K562 (cell line): ENCODE results near the gene PRDM2. TPM values are rescaled to one million over a fixed set of nuclear protein-coding genes. Genes with fewer than 3 reads are reported as not detected.

Experiments
- ATAC-seq: fragments of 200-7000 bp; cut with Tn5 transposase; 3 replicates; pipeline ENCODE4 v1.9.1; 2020; ENCODE audit warnings: moderate library complexity
- BruUV-seq: library from RNA; stranded (reverse); fragments of 400-500 nt; replicated peaks from 2 replicates; lab custom pipeline; 2021; lab: Mats Ljungman, UMichigan
- CTCF ChIA-PET: fragments of 300-600 bp; formaldehyde crosslinking; extraction: SDS; loops from one replicate; lab custom pipeline; 2021; ENCODE audit warnings: low intra/inter-chr PET ratio; lab: Yijun Ruan, JAX
- POLR2A ChIA-PET: fragments of 300-600, 350-650 bp; sonication (Branson Sonifier 250); formaldehyde crosslinking; extraction: SDS; loops from one replicate; lab custom pipeline; 2021; ENCODE audit warnings: antibody characterized with exemption, inconsistent platforms; lab: Yijun Ruan, JAX
- DNase-seq, 4 experiments: peaks; one replicate each; pipeline versions ENCODE4 v3.0.0 to v3.0.0-alpha.2; 2011 to 2018; ENCODE audit warnings: low spot score in 3 of 4, mixed read lengths in 3 of 4; ENCODE audit errors: extremely low read depth in 1 of 4
- FAIRE-seq: peaks from 2 replicates; lab custom pipeline; 2011; peaks lifted over from hg19 to GRCh38; lab: Jason Lieb, UNC
- H2AFZ ChIP-seq: 2 replicates; pipeline ENCODE4 v1.6.0; 2011; ENCODE audit warnings: low read depth, low read length, control low read depth, inconsistent platforms
- H3K27ac ChIP-seq: fragments of 200-600 bp; 3 replicates; pipeline ENCODE4 v1.8.0; 2011; ENCODE audit warnings: low read depth, mild to moderate bottlenecking, control low read depth, inconsistent platforms, low read length, moderate library complexity, mixed read lengths; ENCODE audit errors: extremely low read depth
- H3K27me3 ChIP-seq, 2 experiments: fragments of 300-600 bp in 1 of 2; 2 replicates in 1 of 2; 3 replicates in 1 of 2; pipeline versions ENCODE4 v1.6.0 to v1.8.0; 2011; ENCODE audit warnings: inconsistent platforms in 2 of 2, low read length in 2 of 2, mild to moderate bottlenecking in 1 of 2, mixed read lengths in 1 of 2, moderate library complexity in 1 of 2; ENCODE audit not compliant: control insufficient read depth in 2 of 2, insufficient read depth in 2 of 2
- H3K36me3 ChIP-seq: fragments of 300-600 bp; 3 replicates; pipeline ENCODE4 v1.8.0; 2011; ENCODE audit warnings: mild to moderate bottlenecking, low read length, inconsistent platforms; ENCODE audit not compliant: control insufficient read depth, insufficient read depth
- H3K4me1 ChIP-seq, 2 experiments: fragments of 200-600 bp in 1 of 2; replicated peaks in 1 of 2; 2 replicates in 1 of 2; 3 replicates in 1 of 2; pipeline versions ENCODE4 v1.5.1 to v1.8.0; 2011; ENCODE audit warnings: inconsistent platforms in 2 of 2, low read length in 2 of 2, mild to moderate bottlenecking in 1 of 2, mixed read lengths in 1 of 2, moderate library complexity in 1 of 2; ENCODE audit not compliant: control insufficient read depth in 2 of 2, insufficient read depth in 2 of 2
- H3K4me2 ChIP-seq: 2 replicates; pipeline ENCODE4 v1.6.1; 2011; ENCODE audit warnings: low read length, control low read depth, inconsistent platforms, mixed read lengths; ENCODE audit not compliant: insufficient read depth
- H3K4me3 ChIP-seq: fragments of 200-600 bp; sonication (generic), shearing (Covaris generic); 2 replicates; pipeline ENCODE4 v1.5.1; 2016; ENCODE audit warnings: control low read depth, inconsistent platforms
- H3K79me2 ChIP-seq: fragments of 200-600 bp; 3 replicates; pipeline ENCODE4 v1.8.0; 2011; ENCODE audit warnings: low read length, inconsistent platforms; ENCODE audit not compliant: control insufficient read depth, insufficient read depth
- H3K9ac ChIP-seq, 2 experiments: 2 replicates each; pipeline versions ENCODE4 v1.6.0 to v1.6.1; 2011; ENCODE audit warnings: low read depth in 2 of 2, low read length in 2 of 2, control low read depth in 1 of 2, inconsistent platforms in 1 of 2, mild to moderate bottlenecking in 1 of 2, mixed read lengths in 1 of 2; ENCODE audit not compliant: insufficient read depth in 1 of 2
- H3K9me1 ChIP-seq: one replicate; pipeline ENCODE4 v1.6.0; 2011; ENCODE audit warnings: inconsistent platforms, mild to moderate bottlenecking, low read length, moderate library complexity; ENCODE audit not compliant: control insufficient read depth, insufficient read depth
- H3K9me3 ChIP-seq: replicated peaks from 2 replicates; pipeline ENCODE4 v1.5.1; 2011; ENCODE audit warnings: low read depth, low read length, inconsistent platforms; ENCODE audit not compliant: control insufficient read depth, insufficient read depth
- H4K20me1 ChIP-seq: replicated peaks from 2 replicates; pipeline ENCODE4 v1.6.1; 2011; ENCODE audit warnings: low read length, inconsistent platforms, mixed read lengths; ENCODE audit not compliant: control insufficient read depth, insufficient read depth
- BRF1 ChIP-seq: IDR thresholded peaks from 3 replicates; pipeline ENCODE4 v1.6.1; 2011; ENCODE audit warnings: borderline replicate concordance, mild to moderate bottlenecking; ENCODE audit not compliant: insufficient read length; ENCODE audit errors: extremely low read depth
- GTF2F1 ChIP-seq: IDR thresholded peaks from 2 replicates; pipeline ENCODE4 v1.6.1; 2011; ENCODE audit warnings: low read depth, low read length, improper control_type of control experiment
- HDAC8 ChIP-seq: fragments of 450-650 bp; IDR thresholded peaks from 2 replicates; pipeline ENCODE4 v1.6.1; 2016; ENCODE audit warnings: mild to moderate bottlenecking, missing genetic modification characterization, moderate library complexity, missing compliant biosample characterization
- IFI16 ChIP-seq: fragments of 250-450 bp; sonication (Bioruptor Pico); IDR thresholded peaks from 2 replicates; pipeline ENCODE4 v2.1.2; 2022; ENCODE audit warnings: mild to moderate bottlenecking, inconsistent platforms
- IRF2 ChIP-seq: sonication (generic); formaldehyde crosslinking; IDR thresholded peaks from 2 replicates; pipeline ENCODE4 v1.8.1; 2022; ENCODE audit warnings: mild to moderate bottlenecking, missing genetic modification reagents
- RBBP5 ChIP-seq: fragments of 200-600 bp; sonication (generic); IDR thresholded peaks from 2 replicates; pipeline ENCODE4 v1.6.1; 2012; ENCODE audit warnings: borderline replicate concordance, mild to moderate bottlenecking, low read length, control low read depth, inconsistent platforms; ENCODE audit not compliant: insufficient read depth, poor library complexity, severe bottlenecking
- SIX5 ChIP-seq, 2 experiments: IDR thresholded peaks; 2 replicates each; pipeline ENCODE4 v1.6.1; 2011; ENCODE audit warnings: low read length in 2 of 2, borderline replicate concordance in 1 of 2, low read depth in 1 of 2, mild to moderate bottlenecking in 1 of 2, moderate library complexity in 1 of 2; ENCODE audit not compliant: insufficient read depth in 1 of 2
- SREBF2 ChIP-seq: sonication (generic); formaldehyde crosslinking; IDR thresholded peaks from 2 replicates; pipeline ENCODE4 v1.4.0; 2020; ENCODE audit warnings: mild to moderate bottlenecking, missing genetic modification reagents
- TAF7 ChIP-seq: fragments of 450-650 bp; IDR thresholded peaks from 2 replicates; pipeline ENCODE4 v1.6.1; 2016; ENCODE audit warnings: missing genetic modification characterization, missing compliant biosample characterization
- TAL1 ChIP-seq: fragments of 450-650 bp; IDR thresholded peaks from 2 replicates; pipeline ENCODE4 v1.6.1; 2016; ENCODE audit warnings: mild to moderate bottlenecking
- ZBTB8A ChIP-seq: fragments of 450-650 bp; IDR thresholded peaks from 2 replicates; pipeline ENCODE4 v1.6.1; 2018; ENCODE audit warnings: mild to moderate bottlenecking, moderate library complexity; ENCODE audit not compliant: partially characterized antibody
- ZNF165 ChIP-seq: fragments of 250-450 bp; sonication (Bioruptor Pico); IDR thresholded peaks from 2 replicates; pipeline ENCODE4 v1.4.0; 2020; ENCODE audit warnings: borderline replicate concordance
- ZNF707 ChIP-seq: fragments of 250-450 bp; sonication (Bioruptor Pico); conservative IDR thresholded peaks from 2 replicates; pipeline ENCODE4 v1.8.0; 2022; ENCODE audit warnings: inconsistent platforms, mild to moderate bottlenecking, moderate library complexity
- ZSCAN32 ChIP-seq: fragments of 450-650 bp; formaldehyde crosslinking; IDR thresholded peaks from 2 replicates; pipeline ENCODE4 v1.4.0; 2020; ENCODE audit warnings: mild to moderate bottlenecking, moderate library complexity
- WGBS: fragments of 100-300 bp; shearing (Covaris generic); methylation state at CpG from one replicate; pipeline ENCODE4 v1.1.6; 2016; ENCODE audit warnings: low coverage, mixed read lengths; ENCODE audit not compliant: insufficient coverage; ENCODE audit errors: missing lambda C conversion rate; 5-methylcytosine and 5-hydroxymethylcytosine counted together
- in situ Hi-C: fragments of 300-500 bp; cut with MboI; formaldehyde crosslinking; loops from 4 replicates; pipeline ENCODE4 v1.15.0; 2018; ENCODE audit warnings: inconsistent platforms, mixed read lengths
- intact Hi-C: fragments of 100-400 bp; cut with micrococcal nuclease; formaldehyde crosslinking; loops from 2 replicates; pipeline ENCODE4 v1.14.2; 2022
- polyA plus RNA-seq, 8 experiments: library from polyadenylated mRNA; depleted of rRNA in 4 of 8; stranded (reverse) in 5 of 8; unstranded in 3 of 8; fragments of >200 nt; fragmentation: Nextera tagmentation in 2 of 8; fragmentation: Illumina TruSeq in 1 of 8; extraction: Ambion mirVana in 2 of 8; extraction: Trizol in 1 of 8; gene quantifications; 2 replicates each; pipeline versions ENCODE4 v1.2.1 to v1.2.3, GENCODE V29; 2011 to 2014; ENCODE audit warnings: inconsistent platforms in 1 of 8, missing spikeins in 1 of 8
- total RNA-seq, 7 experiments: library from RNA; depleted of rRNA in 6 of 7; stranded (reverse); fragments of >200 nt in 6 of 7; fragmentation: Illumina TruSeq in 2 of 7; extraction: Trizol in 2 of 7; gene quantifications; 2 replicates each; pipeline versions ENCODE4 v1.2.1 to v1.2.3, GENCODE V29; 2011 to 2021; ENCODE audit warnings: low replicate concordance in 1 of 7
- TF ChIP-seq, protein P1 (sequence below): fragments of 450-650 bp; formaldehyde crosslinking; IDR thresholded peaks from 2 replicates; pipeline ENCODE4 v1.4.0; 2020; ENCODE audit warnings: mild to moderate bottlenecking, moderate library complexity

PRDM2 gene
- total and polyA plus RNA-seq, 9 of the 15 experiments (the other 6 are each of a cell fraction or from before 2014, with no cell fraction given), result 5.4 to 27.6 (median 12.5) TPM

DNA sequence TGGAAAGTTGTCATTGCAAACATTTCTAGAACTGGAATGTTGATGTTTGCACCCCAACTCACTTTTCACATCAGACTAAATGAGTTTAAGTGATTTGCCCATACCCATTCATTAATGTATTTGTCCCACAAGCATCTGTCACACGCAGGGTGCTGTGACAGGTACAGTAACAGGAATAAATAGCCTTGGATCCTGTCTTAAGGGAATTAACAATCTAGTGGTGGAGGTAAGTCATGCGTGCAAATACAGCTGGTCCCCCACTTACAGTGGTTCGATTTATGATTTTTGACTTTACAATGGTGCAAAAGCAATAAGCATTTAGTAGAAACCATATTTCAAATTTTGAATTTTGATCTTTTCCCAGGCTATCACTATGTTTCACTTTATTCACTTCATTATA, 17.5 kb upstream of the PRDM2 start:
- ChIA-PET POLR2A (no interaction called here), CTCF (no interaction called here)
- Histone ChIP-seq H3K4me2 (no peak overlapping the region), H3K79me2 (no peaks in the 10 kb centered on the region), H3K4me3 (no peak overlapping the region), H3K9me3 (no peaks in the 10 kb centered on the region), H3K9me1 (no peaks in the 10 kb centered on the region), H3K9ac (no peak overlapping the region), H3K27me3 (peaks cover 0 to 4% of the 10 kb centered on the region in 2 experiments; a peak in 4 of 5 replicates), H2AFZ (no peak overlapping the region), H3K27ac (no peak overlapping the region), H3K4me1 (no peaks in the 10 kb centered on the region), H4K20me1 (no peaks in the 10 kb centered on the region), H3K36me3 (no peaks in the 10 kb centered on the region)
- FAIRE-seq (no peak), ATAC-seq (no peak), DNase-seq (no peak)
- 1% methylated on average over 3 of the region's 3 CpGs for WGBS
- in situ Hi-C loops (no loop called here), intact Hi-C loops (no loop called here)
- no TSS peak for BruUV-seq
- TF ChIP-seq GTF2F1, result no peak
- no peak for TF ChIP-seq IFI16

DNA sequence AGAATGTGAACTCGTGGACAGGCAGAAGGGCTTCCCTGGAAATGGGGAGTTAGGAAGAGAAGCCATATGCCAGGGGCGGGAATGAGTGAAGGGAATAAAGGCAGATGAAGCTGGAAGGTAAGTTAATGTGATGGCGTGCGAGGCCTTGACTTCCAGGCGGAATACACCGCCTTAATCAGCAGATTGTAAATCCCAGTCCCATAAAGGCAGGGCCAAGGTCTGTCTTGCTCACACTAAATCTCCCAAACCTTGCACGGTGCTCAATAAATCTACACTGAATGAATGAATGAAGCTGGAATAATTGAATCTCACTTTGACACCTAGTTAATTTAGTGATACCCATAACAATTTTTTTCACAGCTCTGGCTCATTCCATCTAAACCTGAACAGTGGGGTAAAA, 16.8 kb upstream of the PRDM2 start:
- no TSS peak for BruUV-seq
- Histone ChIP-seq H4K20me1 (no peaks in the 10 kb centered on the region), H3K4me2 (no peak overlapping the region), H3K9ac (no peak overlapping the region), H3K36me3 (no peaks in the 10 kb centered on the region), H3K9me1 (no peaks in the 10 kb centered on the region), H2AFZ (no peak overlapping the region), H3K79me2 (no peaks in the 10 kb centered on the region), H3K4me1 (no peaks in the 10 kb centered on the region), H3K4me3 (no peak overlapping the region), H3K27ac (no peak overlapping the region), H3K9me3 (no peaks in the 10 kb centered on the region), H3K27me3 (peaks cover 0 to 4% of the 10 kb centered on the region in 2 experiments; a peak in 4 of 5 replicates)
- intact Hi-C loops, result no loop called here
- WGBS, result 0% methylated on average over 7 of the region's 7 CpGs
- ATAC-seq, result no peak
- FAIRE-seq, result no peak
- ChIA-PET CTCF (no interaction called here), POLR2A (no interaction called here)
- no peak for DNase-seq
- in situ Hi-C loops, result no loop called here
- TF ChIP-seq SIX5 (IDR thresholded peaks at IDR 0.05; ENCODE audit: borderline replicate concordance in 1 of 2, insufficient read depth in 1 of 2, low read depth in 1 of 2, low read length in 2 of 2) (no peak), HDAC8 (tag) (no peak), ZNF165 (CRISPR knock-in tag) (no peak), RBBP5 (no peak), TAF7 (tag) (no peak), ZNF707 (CRISPR knock-in tag) (no peak), BRF1 (no peak), ZSCAN32 (no peak), SREBF2 (CRISPR knock-in tag) (no peak), TAL1 (no peak), IRF2 (CRISPR knock-in tag) (no peak), ZBTB8A (no peak)
- TF ChIP-seq, protein P1, sequence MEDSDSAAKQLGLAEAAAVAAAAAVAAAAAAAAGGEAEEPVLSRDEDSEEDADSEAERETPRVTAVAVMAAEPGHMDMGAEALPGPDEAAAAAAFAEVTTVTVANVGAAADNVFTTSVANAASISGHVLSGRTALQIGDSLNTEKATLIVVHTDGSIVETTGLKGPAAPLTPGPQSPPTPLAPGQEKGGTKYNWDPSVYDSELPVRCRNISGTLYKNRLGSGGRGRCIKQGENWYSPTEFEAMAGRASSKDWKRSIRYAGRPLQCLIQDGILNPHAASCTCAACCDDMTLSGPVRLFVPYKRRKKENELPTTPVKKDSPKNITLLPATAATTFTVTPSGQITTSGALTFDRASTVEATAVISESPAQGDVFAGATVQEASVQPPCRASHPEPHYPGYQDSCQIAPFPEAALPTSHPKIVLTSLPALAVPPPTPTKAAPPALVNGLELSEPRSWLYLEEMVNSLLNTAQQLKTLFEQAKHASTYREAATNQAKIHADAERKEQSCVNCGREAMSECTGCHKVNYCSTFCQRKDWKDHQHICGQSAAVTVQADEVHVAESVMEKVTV, result no peak
